H1 (cell line): ENCODE measurements around the gene OR4S1. TPM values are rescaled to one million over a fixed set of nuclear protein-coding genes. Genes with fewer than 3 reads are reported as not detected.

Source experiments
- CTCF ChIA-PET: fragments of 300-600 bp; sonication (Branson Sonifier 250); formaldehyde crosslinking; loops from one replicate; lab custom pipeline; 2021; ENCODE audit not compliant: partially characterized antibody; lab: Charles Lee
- POLR2A ChIA-PET: fragments of 300-600 bp; sonication (Branson Sonifier 250); formaldehyde crosslinking; loops from one replicate; lab custom pipeline; 2021; ENCODE audit warnings: inconsistent platforms; ENCODE audit not compliant: partially characterized antibody; lab: Charles Lee
- DNase-seq, 2 experiments: peaks; one replicate each; pipeline versions ENCODE4 v3.0.0 to v3.0.0-alpha.2; 2010 to 2022; ENCODE audit warnings: low spot score in 2 of 2, low read depth in 1 of 2, mixed read lengths in 1 of 2
- FAIRE-seq: peaks from 2 replicates; lab custom pipeline; 2011; peaks lifted over from hg19 to GRCh38; lab: Jason Lieb, UNC
- H2AFZ ChIP-seq: 2 replicates; pipeline ENCODE4 v1.8.1; 2012; ENCODE audit warnings: low read length, inconsistent platforms
- H2AK5ac ChIP-seq: 2 replicates; pipeline ENCODE4 v1.6.1; 2013; ENCODE audit warnings: low read depth, low read length
- H2BK120ac ChIP-seq: replicated peaks from 2 replicates; pipeline ENCODE3; 2013; ENCODE audit warnings: low read depth, low read length, inconsistent platforms
- H2BK12ac ChIP-seq: 2 replicates; pipeline ENCODE4 v1.6.1; 2013; ENCODE audit warnings: low read depth, low read length
- H2BK15ac ChIP-seq: 2 replicates; pipeline ENCODE4 v1.6.1; 2013; ENCODE audit warnings: low read length
- H2BK20ac ChIP-seq: 2 replicates; pipeline ENCODE4 v1.6.1; 2013; ENCODE audit warnings: low read length
- H2BK5ac ChIP-seq: 2 replicates; pipeline ENCODE4 v1.6.1; 2013; ENCODE audit warnings: low read depth, low read length
- H3K14ac ChIP-seq: 2 replicates; pipeline ENCODE4 v1.6.1; 2013; ENCODE audit warnings: inconsistent platforms; ENCODE audit not compliant: insufficient read length
- H3K18ac ChIP-seq: 2 replicates; pipeline ENCODE4 v1.6.1; 2013; ENCODE audit warnings: low read length; ENCODE audit errors: extremely low read depth
- H3K23ac ChIP-seq: 2 replicates; pipeline ENCODE4 v1.6.1; 2013; ENCODE audit warnings: inconsistent platforms; ENCODE audit not compliant: insufficient read length
- H3K23me2 ChIP-seq: 2 replicates; pipeline ENCODE4 v1.6.1; 2013; ENCODE audit warnings: low read depth, low read length
- H3K27ac ChIP-seq: 2 replicates; pipeline ENCODE4 v1.6.1; 2011; ENCODE audit warnings: low read depth, low read length, inconsistent platforms
- H3K27me3 ChIP-seq, 4 experiments: replicated peaks in 1 of 4; 1 replicate in 1 of 4; 2 replicates in 3 of 4; pipeline versions ENCODE4 v1.6.1 to v1.8.1; 2011 to 2013; ENCODE audit warnings: low read length in 3 of 4, mild to moderate bottlenecking in 3 of 4, inconsistent platforms in 2 of 4, mixed read lengths in 2 of 4, moderate library complexity in 1 of 4; ENCODE audit not compliant: control insufficient read depth in 3 of 4, insufficient read depth in 3 of 4; ENCODE audit errors: extremely low read depth in 1 of 4
- H3K36me3 ChIP-seq, 4 experiments: 2 replicates each; pipeline versions ENCODE4 v1.6.1 to v1.8.1; 2011 to 2013; ENCODE audit warnings: mild to moderate bottlenecking in 4 of 4, low read length in 3 of 4, moderate library complexity in 2 of 4, control low read depth in 1 of 4, inconsistent platforms in 1 of 4; ENCODE audit not compliant: insufficient read depth in 4 of 4, control insufficient read depth in 2 of 4
- H3K4ac ChIP-seq: replicated peaks from 2 replicates; pipeline ENCODE3; 2013; ENCODE audit warnings: low read length, low read depth, mixed read lengths, inconsistent platforms; ENCODE audit not compliant: insufficient read length
- H3K4me1 ChIP-seq, 4 experiments: replicated peaks in 1 of 4; 1 replicate in 1 of 4; 2 replicates in 3 of 4; pipeline versions ENCODE4 v1.6.1 to v1.8.1; 2011 to 2013; ENCODE audit warnings: low read length in 3 of 4, inconsistent platforms in 2 of 4, mixed read lengths in 1 of 4; ENCODE audit not compliant: insufficient read depth in 4 of 4, control insufficient read depth in 3 of 4
- H3K4me2 ChIP-seq, 2 experiments: 2 replicates each; pipeline versions ENCODE4 v1.6.1 to v1.8.1; 2011 to 2013; ENCODE audit warnings: low read depth in 2 of 2, low read length in 2 of 2, control low read depth in 1 of 2, inconsistent platforms in 1 of 2, mild to moderate bottlenecking in 1 of 2; ENCODE audit not compliant: insufficient read depth in 1 of 2
- H3K4me3 ChIP-seq, 4 experiments: fragments of 200-600, 300-600 bp in 1 of 4; sonication (generic), shearing (Covaris generic), sonication (Bioruptor Twin) in 1 of 4; 2 replicates each; pipeline versions ENCODE4 v1.5.1 to v1.8.1; 2011 to 2016; ENCODE audit warnings: low read length in 4 of 4, low read depth in 3 of 4, control low read depth in 2 of 4, inconsistent platforms in 2 of 4, mild to moderate bottlenecking in 2 of 4, mixed read lengths in 1 of 4, moderate library complexity in 1 of 4; ENCODE audit not compliant: insufficient read depth in 2 of 4; ENCODE audit errors: extremely low read depth in 1 of 4
- H3K56ac ChIP-seq: replicated peaks from 2 replicates; pipeline ENCODE3; 2013; ENCODE audit warnings: low read depth, mild to moderate bottlenecking, mixed read lengths, low read length, inconsistent platforms; ENCODE audit not compliant: insufficient read length
- H3K79me1 ChIP-seq: 2 replicates; pipeline ENCODE4 v1.6.1; 2013; ENCODE audit warnings: low read depth, low read length, control low read depth
- H3K79me2 ChIP-seq, 2 experiments: 2 replicates each; pipeline versions ENCODE4 v1.6.1 to v1.8.1; 2012 to 2013; ENCODE audit warnings: low read length in 2 of 2, mild to moderate bottlenecking in 2 of 2, inconsistent platforms in 1 of 2; ENCODE audit not compliant: insufficient read depth in 2 of 2, control insufficient read depth in 1 of 2
- H3K9ac ChIP-seq, 4 experiments: replicated peaks in 1 of 4; 1 replicate in 1 of 4; 2 replicates in 3 of 4; pipeline versions ENCODE4 v1.6.1 to v1.8.1; 2011 to 2013; ENCODE audit warnings: low read depth in 3 of 4, low read length in 3 of 4, control low read depth in 2 of 4, mild to moderate bottlenecking in 2 of 4, moderate library complexity in 2 of 4, inconsistent platforms in 1 of 4; ENCODE audit errors: extremely low read depth in 1 of 4
- H3K9me3 ChIP-seq, 2 experiments: 2 replicates each; pipeline versions ENCODE4 v1.6.1 to v1.8.1; 2012 to 2013; ENCODE audit warnings: mild to moderate bottlenecking in 2 of 2, moderate library complexity in 2 of 2, control low read depth in 1 of 2, inconsistent platforms in 1 of 2, low read depth in 1 of 2, low read length in 1 of 2, mixed read lengths in 1 of 2; ENCODE audit not compliant: insufficient read depth in 2 of 2
- H4K20me1 ChIP-seq, 2 experiments: replicated peaks in 1 of 2; 2 replicates each; pipeline versions ENCODE3 to v1.8.1; 2011 to 2013; ENCODE audit warnings: inconsistent platforms in 2 of 2, low read length in 2 of 2, mild to moderate bottlenecking in 1 of 2; ENCODE audit not compliant: insufficient read depth in 2 of 2, control insufficient read depth in 1 of 2
- H4K5ac ChIP-seq: 2 replicates; pipeline ENCODE4 v1.6.1; 2013; ENCODE audit warnings: low read length, low read depth, mixed read lengths, inconsistent platforms; ENCODE audit not compliant: insufficient read length
- H4K8ac ChIP-seq: 2 replicates; pipeline ENCODE4 v1.8.0; 2013; ENCODE audit warnings: mild to moderate bottlenecking, moderate library complexity, low read length, inconsistent platforms; ENCODE audit not compliant: insufficient read depth; ENCODE audit errors: extremely low read depth
- H4K91ac ChIP-seq: replicated peaks from 2 replicates; pipeline ENCODE3; 2013; ENCODE audit warnings: low read length, mixed read lengths, inconsistent platforms; ENCODE audit not compliant: insufficient read length
- CHD2 ChIP-seq: IDR thresholded peaks from 2 replicates; pipeline ENCODE4 v1.6.1; 2012; ENCODE audit warnings: low read length, improper control_type of control experiment
- CREB1 ChIP-seq: IDR thresholded peaks from 2 replicates; pipeline ENCODE4 v1.6.1; 2012; ENCODE audit warnings: inconsistent platforms
- EGR1 ChIP-seq: IDR thresholded peaks from 2 replicates; pipeline ENCODE4 v1.6.1; 2011; ENCODE audit warnings: low read depth, low read length, borderline replicate concordance
- FOSL1 ChIP-seq: IDR thresholded peaks from 2 replicates; pipeline ENCODE4 v1.6.1; 2011; ENCODE audit warnings: mild to moderate bottlenecking, low read depth, low read length, moderate library complexity; ENCODE audit not compliant: insufficient read depth
- GTF2F1 ChIP-seq: IDR thresholded peaks from 2 replicates; pipeline ENCODE4 v1.6.1; 2012; ENCODE audit warnings: low read depth, low read length, improper control_type of control experiment, borderline replicate concordance
- JUN ChIP-seq: IDR thresholded peaks from 2 replicates; pipeline ENCODE4 v1.6.1; 2011; ENCODE audit warnings: low read depth, mild to moderate bottlenecking, improper control_type of control experiment, low read length
- JUND ChIP-seq: IDR thresholded peaks from 2 replicates; pipeline ENCODE4 v1.6.1; 2011; ENCODE audit warnings: mild to moderate bottlenecking, improper control_type of control experiment, low read length
- KDM4A ChIP-seq: IDR thresholded peaks from one replicate; pipeline ENCODE4 v1.7.1; 2012; ENCODE audit warnings: low read depth, mild to moderate bottlenecking, moderate library complexity, low read length, inconsistent platforms; ENCODE audit not compliant: severe bottlenecking
- KDM5A ChIP-seq: fragments of 200-600 bp; IDR thresholded peaks from 2 replicates; pipeline ENCODE4 v1.7.1; 2012; ENCODE audit warnings: mild to moderate bottlenecking, low read length, inconsistent platforms, mixed read lengths
- NANOG ChIP-seq: IDR thresholded peaks from 2 replicates; pipeline ENCODE4 v1.6.1; 2011; ENCODE audit warnings: low read length, low read depth, mild to moderate bottlenecking, inconsistent platforms; ENCODE audit not compliant: insufficient read depth, poor library complexity, severe bottlenecking
- RAD21 ChIP-seq, 2 experiments: IDR thresholded peaks in 1 of 2; conservative IDR thresholded peaks in 1 of 2; 2 replicates each; pipeline ENCODE4 v1.6.1; 2011; ENCODE audit warnings: low read depth in 2 of 2, low read length in 2 of 2, improper control_type of control experiment in 1 of 2, inconsistent platforms in 1 of 2, mild to moderate bottlenecking in 1 of 2, moderate library complexity in 1 of 2
- RFX5 ChIP-seq: IDR thresholded peaks from 2 replicates; pipeline ENCODE4 v1.6.1; 2011; ENCODE audit warnings: low read depth, low read length, improper control_type of control experiment, borderline replicate concordance
- TAF1 ChIP-seq: IDR thresholded peaks from 2 replicates; pipeline ENCODE4 v1.6.1; 2011; ENCODE audit warnings: mild to moderate bottlenecking, low read depth, low read length
- TCF12 ChIP-seq: IDR thresholded peaks from 2 replicates; pipeline ENCODE4 v1.6.1; 2011; ENCODE audit warnings: low read depth, mild to moderate bottlenecking, low read length
- TEAD4 ChIP-seq: IDR thresholded peaks from 2 replicates; pipeline ENCODE4 v1.6.1; 2012; ENCODE audit warnings: low read depth, low read length, inconsistent platforms, mixed read lengths
- ZNF274 ChIP-seq: IDR thresholded peaks from 2 replicates; pipeline ENCODE4 v1.7.0; 2012; ENCODE audit warnings: low read length, borderline replicate concordance; ENCODE audit errors: extremely low read depth
- WGBS, 2 experiments: shearing (Covaris generic) in 1 of 2; methylation state at CpG; one replicate each; pipeline versions ENCODE4 v1.1.6 to v1.1.7; 2013 to 2015; ENCODE audit warnings: low lambda C conversion rate in 2 of 2, mixed read lengths in 2 of 2, inconsistent platforms in 1 of 2, low coverage in 1 of 2, missing lambda C conversion rate in 1 of 2; ENCODE audit not compliant: insufficient replicate concordance in 2 of 2, insufficient coverage in 1 of 2, insufficient read length in 1 of 2; ENCODE audit errors: extremely low coverage in 1 of 2, missing lambda C conversion rate in 1 of 2; 5-methylcytosine and 5-hydroxymethylcytosine counted together
- polyA plus RNA-seq, 7 experiments: library from polyadenylated mRNA; depleted of rRNA in 3 of 7; stranded (reverse) in 5 of 7; unstranded in 2 of 7; fragments of >200 nt in 5 of 7; fragments of 200-250 nt in 2 of 7; gene quantifications; 1 replicate in 5 of 7; 2 replicates in 1 of 7; 4 replicates in 1 of 7; pipeline versions ENCODE4 v1.2.1 to v1.2.3, GENCODE V29; 2011 to 2013; ENCODE audit warnings: missing spikeins in 2 of 7, mixed read lengths in 2 of 7
- total RNA-seq: library from RNA; stranded (reverse); fragmentation: NEBNext Ultra II Directional; extraction: Animal tissue kit (Norgen Biotek cat#: 25700); gene quantifications from 2 replicates; pipeline ENCODE4 v1.2.1, GENCODE V29; 2021

The OR4S1 gene
- total and polyA plus RNA-seq, 2 of the 8 experiments (the other 6 are each of a cell fraction or from before 2014, with no cell fraction given): not detected

DNA sequence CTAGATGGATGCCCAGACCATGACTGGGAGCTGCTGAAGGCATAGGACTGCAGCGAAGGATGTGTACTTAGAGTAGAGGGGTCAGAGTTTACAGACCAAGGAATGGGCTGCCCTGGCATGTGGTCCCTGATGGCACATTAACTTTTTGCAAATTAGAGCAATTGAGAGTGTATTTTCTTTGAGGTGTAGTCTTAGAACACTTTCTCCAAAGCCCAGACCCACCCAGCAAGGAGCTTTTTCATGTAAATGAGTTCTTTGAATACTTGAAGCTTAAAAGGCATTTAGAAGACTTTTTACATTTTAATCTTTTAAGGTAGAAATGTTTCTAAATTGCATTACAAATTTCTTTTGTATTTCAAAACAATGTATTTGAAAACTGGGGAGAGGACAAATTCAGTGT lies 33.4 kb upstream of the OR4S1 start:
- Histone ChIP-seq H2BK12ac (no peak overlapping the region), H3K4me2 (no peak overlapping the region), H4K8ac (no peak overlapping the region), H3K9me3 (peaks cover 26 to 42% of the 10 kb centered on the region in 2 experiments), H4K20me1 (no peaks in the 10 kb centered on the region), H3K23me2 (no peaks in the 10 kb centered on the region), H3K4me3 (no peak overlapping the region), H3K4ac (no peak overlapping the region), H4K5ac (no peak overlapping the region), H2BK20ac (no peak overlapping the region), H3K4me1 (no peaks in the 10 kb centered on the region), H3K18ac (no peak overlapping the region), H3K14ac (no peak overlapping the region), H2BK5ac (no peak overlapping the region), H4K91ac (no peak overlapping the region), H3K27ac (no peak overlapping the region), H3K36me3 (no peaks in the 10 kb centered on the region; a peak in 1 of 8 replicates), H2BK120ac (no peak overlapping the region), H2AFZ (no peak overlapping the region), H3K79me1 (no peaks in the 10 kb centered on the region), H2AK5ac (no peak overlapping the region), H3K9ac (no peak overlapping the region), H3K27me3 (peaks cover 0 to 1% (median 0%) of the 10 kb centered on the region in 4 experiments; a peak in 1 of 7 replicates), H3K23ac (no peak overlapping the region), H3K56ac (no peak overlapping the region), H3K79me2 (no peaks in the 10 kb centered on the region), H2BK15ac (no peak overlapping the region)
- 81% methylated on average over 1 of the region's 1 CpG; no CpG with 5 or more reads in 1 of the 2 experiments for WGBS, 2 experiments
- FAIRE-seq (no peak), DNase-seq (no peak)
- ChIA-PET CTCF (no interaction called here), POLR2A (no interaction called here)
- TF ChIP-seq EGR1: no peak
- no peak for TF ChIP-seq NANOG
- TF ChIP-seq FOSL1: no peak
- no peak for TF ChIP-seq JUN
- TF ChIP-seq KDM4A: no peak
- no peak for TF ChIP-seq TCF12
- no peak for TF ChIP-seq CHD2
- TF ChIP-seq RFX5: no peak
- no peak for TF ChIP-seq KDM5A
- no peak for TF ChIP-seq RAD21 (IDR thresholded peaks at IDR 0.05 in 1 of 2, conservative IDR thresholded peaks at IDR 0.05 in 1 of 2; ENCODE audit: low read depth in 2 of 2, low read length in 2 of 2)
- TF ChIP-seq CREB1: no peak
- TF ChIP-seq ZNF274: no peak
- no peak for TF ChIP-seq JUND
- TF ChIP-seq TEAD4: no peak
- no peak for TF ChIP-seq GTF2F1
- TF ChIP-seq TAF1: no peak
